Measurements from ENCODE around the gene TENM4.

DNA sequence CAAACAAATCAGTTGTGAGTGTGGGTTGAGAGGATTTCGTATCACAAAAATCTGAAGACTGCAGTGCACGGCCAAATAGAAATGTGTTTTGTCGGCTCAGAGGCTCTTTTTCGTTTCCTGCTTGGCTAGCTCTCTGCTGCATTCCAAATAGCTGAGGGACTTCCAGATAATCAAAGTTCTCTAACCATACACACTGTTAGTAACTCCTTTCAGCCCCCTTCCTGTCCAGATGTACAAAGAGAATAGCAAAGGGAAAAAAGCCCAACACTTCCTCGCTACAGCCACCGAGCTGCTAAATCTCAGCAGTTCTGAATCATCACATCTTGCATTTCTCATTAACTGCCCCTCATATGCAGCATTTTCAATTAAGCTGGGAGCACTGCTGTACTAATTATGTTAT lies 203.1 kb downstream of the TENM4 start:
- TF ChIP-seq, protein P1, sequence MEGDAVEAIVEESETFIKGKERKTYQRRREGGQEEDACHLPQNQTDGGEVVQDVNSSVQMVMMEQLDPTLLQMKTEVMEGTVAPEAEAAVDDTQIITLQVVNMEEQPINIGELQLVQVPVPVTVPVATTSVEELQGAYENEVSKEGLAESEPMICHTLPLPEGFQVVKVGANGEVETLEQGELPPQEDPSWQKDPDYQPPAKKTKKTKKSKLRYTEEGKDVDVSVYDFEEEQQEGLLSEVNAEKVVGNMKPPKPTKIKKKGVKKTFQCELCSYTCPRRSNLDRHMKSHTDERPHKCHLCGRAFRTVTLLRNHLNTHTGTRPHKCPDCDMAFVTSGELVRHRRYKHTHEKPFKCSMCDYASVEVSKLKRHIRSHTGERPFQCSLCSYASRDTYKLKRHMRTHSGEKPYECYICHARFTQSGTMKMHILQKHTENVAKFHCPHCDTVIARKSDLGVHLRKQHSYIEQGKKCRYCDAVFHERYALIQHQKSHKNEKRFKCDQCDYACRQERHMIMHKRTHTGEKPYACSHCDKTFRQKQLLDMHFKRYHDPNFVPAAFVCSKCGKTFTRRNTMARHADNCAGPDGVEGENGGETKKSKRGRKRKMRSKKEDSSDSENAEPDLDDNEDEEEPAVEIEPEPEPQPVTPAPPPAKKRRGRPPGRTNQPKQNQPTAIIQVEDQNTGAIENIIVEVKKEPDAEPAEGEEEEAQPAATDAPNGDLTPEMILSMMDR (IDR thresholded peaks at IDR 0.05; ENCODE audit: poor library complexity, severe bottlenecking) = no peak
- TF ChIP-seq EZH2 (IDR thresholded peaks at IDR 0.05; ENCODE audit: borderline replicate concordance, insufficient read depth, low read length, poor library complexity, severe bottlenecking) (no peak), POLR2AphosphoS5 (IDR thresholded peaks at IDR 0.05) (no peak), TAF1 (IDR thresholded peaks at IDR 0.05; ENCODE audit: low read depth) (no peak), EP300 (conservative IDR thresholded peaks at IDR 0.05; ENCODE audit: poor library complexity, severe bottlenecking) (no peak)
- TF ChIP-seq, protein P2, sequence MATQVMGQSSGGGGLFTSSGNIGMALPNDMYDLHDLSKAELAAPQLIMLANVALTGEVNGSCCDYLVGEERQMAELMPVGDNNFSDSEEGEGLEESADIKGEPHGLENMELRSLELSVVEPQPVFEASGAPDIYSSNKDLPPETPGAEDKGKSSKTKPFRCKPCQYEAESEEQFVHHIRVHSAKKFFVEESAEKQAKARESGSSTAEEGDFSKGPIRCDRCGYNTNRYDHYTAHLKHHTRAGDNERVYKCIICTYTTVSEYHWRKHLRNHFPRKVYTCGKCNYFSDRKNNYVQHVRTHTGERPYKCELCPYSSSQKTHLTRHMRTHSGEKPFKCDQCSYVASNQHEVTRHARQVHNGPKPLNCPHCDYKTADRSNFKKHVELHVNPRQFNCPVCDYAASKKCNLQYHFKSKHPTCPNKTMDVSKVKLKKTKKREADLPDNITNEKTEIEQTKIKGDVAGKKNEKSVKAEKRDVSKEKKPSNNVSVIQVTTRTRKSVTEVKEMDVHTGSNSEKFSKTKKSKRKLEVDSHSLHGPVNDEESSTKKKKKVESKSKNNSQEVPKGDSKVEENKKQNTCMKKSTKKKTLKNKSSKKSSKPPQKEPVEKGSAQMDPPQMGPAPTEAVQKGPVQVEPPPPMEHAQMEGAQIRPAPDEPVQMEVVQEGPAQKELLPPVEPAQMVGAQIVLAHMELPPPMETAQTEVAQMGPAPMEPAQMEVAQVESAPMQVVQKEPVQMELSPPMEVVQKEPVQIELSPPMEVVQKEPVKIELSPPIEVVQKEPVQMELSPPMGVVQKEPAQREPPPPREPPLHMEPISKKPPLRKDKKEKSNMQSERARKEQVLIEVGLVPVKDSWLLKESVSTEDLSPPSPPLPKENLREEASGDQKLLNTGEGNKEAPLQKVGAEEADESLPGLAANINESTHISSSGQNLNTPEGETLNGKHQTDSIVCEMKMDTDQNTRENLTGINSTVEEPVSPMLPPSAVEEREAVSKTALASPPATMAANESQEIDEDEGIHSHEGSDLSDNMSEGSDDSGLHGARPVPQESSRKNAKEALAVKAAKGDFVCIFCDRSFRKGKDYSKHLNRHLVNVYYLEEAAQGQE (IDR thresholded peaks at IDR 0.05; ENCODE audit: borderline replicate concordance) = no peak
